Activated naive CD4-positive, alpha-beta T cell treated with anti-CD3 and anti-CD28 coated beads, Interleukin-2, amount 50 U/mL, for 24 hours (primary cell): ENCODE results near the gene PTCHD4.
"Not testable (repeated sequence)": the region's sequence is repeated elsewhere in the genome, so short reads cannot be mapped to it uniquely, and the experiment has no call there.

ENCODE experiments used
- H3K27ac Mint-ChIP-seq: one replicate; pipeline ENCODE4 v1.8.0; 2021; ENCODE audit warnings: mild to moderate bottlenecking, mixed read lengths
- H3K27me3 Mint-ChIP-seq: one replicate; pipeline ENCODE4 v1.8.0; 2021; ENCODE audit warnings: mixed read lengths
- H3K36me3 Mint-ChIP-seq: one replicate; pipeline ENCODE4 v1.8.0; 2021; ENCODE audit warnings: mixed read lengths
- H3K4me1 Mint-ChIP-seq: one replicate; pipeline ENCODE4 v1.8.0; 2021; ENCODE audit warnings: mixed read lengths
- H3K4me3 Mint-ChIP-seq: one replicate; pipeline ENCODE4 v1.8.0; 2021; ENCODE audit warnings: mild to moderate bottlenecking, mixed read lengths
- H3K9me3 Mint-ChIP-seq: one replicate; pipeline ENCODE4 v1.8.0; 2021; ENCODE audit warnings: mixed read lengths

Gene PTCHD4

GRCh38 chr6:48110436-48111142, 408 bp downstream of the PTCHD4 start:
- no peaks in the 10 kb centered on the region for H3K27me3 Mint-ChIP-seq
- no peak overlapping the region for H3K27ac Mint-ChIP-seq
- H3K36me3 Mint-ChIP-seq: no peaks in the 10 kb centered on the region
- H3K4me1 Mint-ChIP-seq: no peaks in the 10 kb centered on the region
- H3K4me3 Mint-ChIP-seq: no peak overlapping the region
- H3K9me3 Mint-ChIP-seq: no peaks in the 10 kb centered on the region

DNA sequence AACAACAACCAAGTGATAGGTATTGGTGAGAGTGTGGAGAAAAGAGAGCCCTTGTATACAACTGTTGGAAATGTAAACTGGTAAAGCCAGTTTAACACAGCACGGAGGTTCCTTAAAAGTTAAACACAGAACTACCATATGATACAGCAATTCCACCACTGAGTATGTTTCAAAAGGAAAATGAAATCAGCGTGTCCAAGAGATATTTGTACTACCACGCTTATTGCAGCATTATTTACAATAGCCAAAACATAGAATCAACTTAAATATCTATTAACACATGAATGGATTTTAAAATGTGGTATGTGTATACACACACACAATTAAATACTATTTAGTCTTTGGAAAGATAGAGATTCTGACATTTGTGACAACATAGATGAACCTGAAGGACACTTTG, 1.1 kb downstream of the PTCHD4 start:
- Mint-ChIP-seq H3K27me3 (no peaks in the 10 kb centered on the region), H3K9me3 (peaks cover 4% of the 10 kb centered on the region), H3K4me1 (no peaks in the 10 kb centered on the region), H3K36me3 (no peaks in the 10 kb centered on the region), H3K27ac (no peak overlapping the region), H3K4me3 (no peak overlapping the region)

GRCh38 chr6:48102476-48103195, 8.4 kb downstream of the PTCHD4 start:
- H3K36me3 Mint-ChIP-seq, H3K9me3 Mint-ChIP-seq, H3K27me3 Mint-ChIP-seq, H3K4me1 Mint-ChIP-seq, H3K27ac Mint-ChIP-seq, H3K4me3 Mint-ChIP-seq: not testable (repeated sequence)

DNA sequence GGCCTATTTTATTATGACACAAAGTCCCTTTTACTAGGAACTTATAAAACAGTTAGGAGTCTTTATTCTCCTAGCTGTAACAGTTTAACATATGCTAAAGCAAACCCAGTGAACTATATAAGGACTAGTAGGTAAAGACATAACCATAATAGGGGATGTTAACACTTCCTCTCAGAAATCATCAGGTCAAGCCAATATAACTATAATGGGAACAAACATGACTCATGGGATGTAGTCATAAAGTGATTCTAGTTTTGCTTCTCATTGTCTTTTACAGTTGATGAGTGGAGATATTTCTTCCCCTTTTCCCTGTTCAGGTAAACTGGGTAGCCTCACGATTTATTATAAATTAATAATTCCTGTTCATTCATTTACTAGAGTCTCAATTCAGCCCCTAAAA, 9.7 kb downstream of the PTCHD4 start:
- H3K4me3 Mint-ChIP-seq: no peak overlapping the region

GRCh38 chr6:48100588-48100895, 10.5 kb downstream of the PTCHD4 start:
- no peaks in the 10 kb centered on the region for H3K4me1 Mint-ChIP-seq
- H3K36me3 Mint-ChIP-seq: no peaks in the 10 kb centered on the region
- no peak overlapping the region for H3K27ac Mint-ChIP-seq
- H3K4me3 Mint-ChIP-seq: no peak overlapping the region
- no peaks in the 10 kb centered on the region for H3K27me3 Mint-ChIP-seq
- H3K9me3 Mint-ChIP-seq: peaks cover 4% of the 10 kb centered on the region

More for the DNA sequence above, 9.7 kb downstream of the PTCHD4 start:
- Mint-ChIP-seq H3K27ac (no peak overlapping the region), H3K27me3 (no peaks in the 10 kb centered on the region), H3K36me3 (no peaks in the 10 kb centered on the region), H3K9me3 (peaks cover 4% of the 10 kb centered on the region), H3K4me1 (no peaks in the 10 kb centered on the region)

GRCh38 chr6:48099713-48100587, 11.0 kb downstream of the PTCHD4 start:
- Mint-ChIP-seq H3K4me1 (no peaks in the 10 kb centered on the region), H3K36me3 (no peaks in the 10 kb centered on the region), H3K4me3 (no peak overlapping the region), H3K27ac (no peak overlapping the region), H3K9me3 (no peaks in the 10 kb centered on the region), H3K27me3 (no peaks in the 10 kb centered on the region)

GRCh38 chr6:48098923-48099322, 12.1 kb downstream of the PTCHD4 start:
- no peaks in the 10 kb centered on the region for H3K9me3 Mint-ChIP-seq
- no peak overlapping the region for H3K4me3 Mint-ChIP-seq
- H3K27ac Mint-ChIP-seq: no peak overlapping the region
- H3K36me3 Mint-ChIP-seq: no peaks in the 10 kb centered on the region
- no peaks in the 10 kb centered on the region for H3K4me1 Mint-ChIP-seq
- peaks cover 2% of the 10 kb centered on the region for H3K27me3 Mint-ChIP-seq

GRCh38 chr6:48092550-48093217, 18.3 kb downstream of the PTCHD4 start:
- peaks cover 2% of the 10 kb centered on the region for H3K27me3 Mint-ChIP-seq
- no peak overlapping the region for H3K4me3 Mint-ChIP-seq
- H3K36me3 Mint-ChIP-seq: no peaks in the 10 kb centered on the region
- no peaks in the 10 kb centered on the region for H3K9me3 Mint-ChIP-seq
- no peaks in the 10 kb centered on the region for H3K4me1 Mint-ChIP-seq
- H3K27ac Mint-ChIP-seq: no peak overlapping the region

- H3K4me1 Mint-ChIP-seq: no peaks in the 10 kb centered on the region
- no peaks in the 10 kb centered on the region for H3K36me3 Mint-ChIP-seq
- H3K4me3 Mint-ChIP-seq: no peak overlapping the region
- H3K27me3 Mint-ChIP-seq: peaks cover 2% of the 10 kb centered on the region
- H3K27ac Mint-ChIP-seq: no peak overlapping the region
- H3K9me3 Mint-ChIP-seq: no peaks in the 10 kb centered on the region
Observed at GRCh38 chr6:48090546-48090945, 20.5 kb downstream of the PTCHD4 start.

DNA sequence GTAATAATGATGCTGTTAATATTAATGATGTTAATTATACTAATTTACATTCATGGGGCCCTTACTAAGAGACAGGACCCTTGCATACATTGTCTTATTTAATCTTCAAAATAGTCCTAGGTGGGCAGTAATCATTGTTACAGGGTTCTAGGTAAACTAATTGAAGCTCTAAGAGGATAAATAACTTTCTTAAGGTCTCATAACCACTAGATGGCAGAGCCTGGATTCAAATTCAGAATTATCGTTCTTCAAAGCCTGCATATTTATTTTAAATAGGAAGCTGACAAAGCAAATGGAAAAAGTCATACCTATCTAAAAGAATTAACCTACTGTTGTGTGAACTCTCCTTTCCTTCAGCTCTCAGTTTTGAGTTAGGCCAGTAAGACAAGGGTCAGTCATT, 23.5 kb downstream of the PTCHD4 start:
- no peaks in the 10 kb centered on the region for H3K9me3 Mint-ChIP-seq
- no peaks in the 10 kb centered on the region for H3K36me3 Mint-ChIP-seq

GRCh38 chr6:48086187-48086586, 24.8 kb downstream of the PTCHD4 start:
- Mint-ChIP-seq H3K36me3 (no peaks in the 10 kb centered on the region), H3K27ac (no peak overlapping the region), H3K4me3 (no peak overlapping the region), H3K27me3 (no peaks in the 10 kb centered on the region), H3K4me1 (no peaks in the 10 kb centered on the region), H3K9me3 (no peaks in the 10 kb centered on the region)

More for the DNA sequence above, 23.5 kb downstream of the PTCHD4 start:
- H3K4me3 Mint-ChIP-seq: no peak overlapping the region
- H3K27me3 Mint-ChIP-seq: no peaks in the 10 kb centered on the region
- no peaks in the 10 kb centered on the region for H3K4me1 Mint-ChIP-seq
- H3K27ac Mint-ChIP-seq: no peak overlapping the region

DNA sequence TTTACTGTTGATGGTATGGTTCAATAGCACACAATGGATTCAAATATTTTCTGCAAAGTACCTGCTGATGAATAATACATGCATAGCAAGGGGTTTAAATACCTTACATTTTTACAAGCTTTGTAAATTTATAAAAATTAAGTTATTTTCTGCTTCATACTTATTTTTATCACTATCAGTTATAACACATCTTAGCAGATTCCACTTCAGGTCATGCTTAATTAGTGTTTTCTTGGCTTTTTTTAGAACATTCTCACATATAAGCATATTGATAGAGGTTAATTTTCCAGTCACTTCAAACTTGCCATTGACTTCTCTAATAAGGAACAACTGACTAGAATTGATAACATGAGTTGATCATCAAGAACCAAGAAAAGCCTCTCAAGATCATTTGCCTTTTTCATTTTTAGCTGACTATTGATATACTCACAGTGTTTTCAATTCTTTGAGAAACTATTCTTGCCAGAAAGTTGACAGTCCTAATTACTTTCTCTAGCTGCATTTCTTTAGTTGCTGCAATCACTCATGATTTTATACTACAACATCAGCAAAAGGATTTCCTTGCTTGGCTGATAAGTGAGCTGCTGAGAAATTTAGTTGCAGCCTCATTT, 25.8 kb downstream of the PTCHD4 start:
- Mint-ChIP-seq H3K9me3 (no peaks in the 10 kb centered on the region), H3K36me3 (no peaks in the 10 kb centered on the region), H3K4me1 (no peaks in the 10 kb centered on the region), H3K27me3 (no peaks in the 10 kb centered on the region), H3K4me3 (no peak overlapping the region), H3K27ac (no peak overlapping the region)

- H3K9me3 Mint-ChIP-seq: no peaks in the 10 kb centered on the region
- no peak overlapping the region for H3K4me3 Mint-ChIP-seq
- no peak overlapping the region for H3K27ac Mint-ChIP-seq
- H3K27me3 Mint-ChIP-seq: no peaks in the 10 kb centered on the region
- H3K36me3 Mint-ChIP-seq: no peaks in the 10 kb centered on the region
- no peaks in the 10 kb centered on the region for H3K4me1 Mint-ChIP-seq
Observed at GRCh38 chr6:48084201-48084600, 26.8 kb downstream of the PTCHD4 start.

DNA sequence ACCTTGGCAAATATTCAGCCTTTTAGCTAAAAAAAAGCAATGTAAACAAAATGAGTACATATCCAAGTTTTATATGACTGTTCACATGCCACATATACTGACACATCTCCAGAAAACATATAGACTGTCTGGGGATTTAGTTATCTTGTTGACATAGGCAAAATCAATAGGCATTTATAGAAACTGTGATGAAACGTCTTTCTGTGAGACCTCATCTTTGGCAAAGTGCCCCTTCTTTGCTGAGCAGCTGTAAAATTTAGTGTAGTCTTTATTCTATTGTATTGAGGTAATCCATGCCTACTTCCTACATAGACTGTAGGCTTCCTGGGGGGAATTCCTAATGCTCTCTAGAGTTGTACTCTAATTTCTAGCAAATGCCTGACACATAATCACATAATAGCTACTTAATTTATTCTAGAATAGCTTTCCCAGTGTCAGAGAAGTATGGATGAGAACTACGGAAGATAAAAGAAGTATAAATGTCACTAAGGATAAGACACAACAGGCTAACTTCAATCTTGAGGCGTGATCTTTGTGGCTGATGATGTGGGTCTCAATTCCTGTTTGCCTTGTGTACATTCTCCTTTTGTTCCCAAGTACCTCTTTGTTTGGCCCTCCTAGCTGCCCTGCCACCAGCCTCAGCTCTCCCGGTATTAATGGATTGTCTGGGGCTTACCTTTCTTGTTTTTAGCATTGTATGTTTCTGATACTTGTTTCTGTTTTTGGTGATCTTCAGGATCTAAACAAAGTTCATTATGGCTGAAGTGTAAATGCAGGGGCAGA, 30.6 kb downstream of the PTCHD4 start:
- no peaks in the 10 kb centered on the region for H3K9me3 Mint-ChIP-seq
- no peak overlapping the region for H3K27ac Mint-ChIP-seq
- no peak overlapping the region for H3K4me3 Mint-ChIP-seq
- H3K4me1 Mint-ChIP-seq: no peaks in the 10 kb centered on the region
- H3K36me3 Mint-ChIP-seq: no peaks in the 10 kb centered on the region
- no peaks in the 10 kb centered on the region for H3K27me3 Mint-ChIP-seq

DNA sequence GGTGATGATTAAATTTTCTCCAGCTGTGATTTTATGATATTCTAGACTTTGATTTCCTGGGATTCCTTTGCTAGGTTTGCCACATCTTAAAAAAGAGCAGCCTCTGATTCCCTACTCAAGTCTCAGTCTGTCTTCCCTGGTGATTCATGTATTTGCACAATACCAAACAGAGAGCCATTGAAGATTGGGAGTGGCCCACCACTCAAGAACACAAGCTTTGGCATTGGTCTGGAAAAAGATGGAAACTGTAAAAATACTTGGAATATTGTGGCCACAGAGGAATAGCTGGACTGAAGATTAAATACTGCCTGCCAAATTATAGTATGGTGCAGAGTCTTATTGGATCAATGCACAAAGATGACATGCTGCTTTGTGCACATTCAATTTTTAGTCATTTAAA, 32.9 kb downstream of the PTCHD4 start:
- Mint-ChIP-seq H3K4me1 (no peaks in the 10 kb centered on the region), H3K36me3 (no peaks in the 10 kb centered on the region), H3K27ac (no peak overlapping the region), H3K9me3 (no peaks in the 10 kb centered on the region), H3K4me3 (no peak overlapping the region), H3K27me3 (no peaks in the 10 kb centered on the region)
